ENCODE data around the gene DND1. TPM values are rescaled to one million over a fixed set of nuclear protein-coding genes. Genes with fewer than 3 reads are reported as not detected.
"Not testable (repeated sequence)": the region's sequence is repeated elsewhere in the genome, so short reads cannot be mapped to it uniquely, and the experiment has no call there.

The DND1 gene
- total RNA-seq, 1 experiment from 2014 or later, result 0.37 TPM

GRCh38 chr5:140631036-140631417, 42.3 kb downstream of the DND1 start:
- no peak for DNase-seq (ENCODE audit: low spot score)

- DNase-seq (ENCODE audit: low spot score), result no peak
Observed at GRCh38 chr5:140630292-140631035, 42.9 kb downstream of the DND1 start.

- no peak for DNase-seq (ENCODE audit: low spot score)
Observed at GRCh38 chr5:140628711-140629110, 44.7 kb downstream of the DND1 start.

GRCh38 chr5:140627972-140628371, 45.4 kb downstream of the DND1 start:
- no peak for DNase-seq (ENCODE audit: low spot score)

GRCh38 chr5:140624886-140625285, 48.5 kb downstream of the DND1 start:
- DNase-seq (ENCODE audit: low spot score), result not testable (repeated sequence)

GRCh38 chr5:140623061-140623460, 50.3 kb downstream of the DND1 start:
- DNase-seq (ENCODE audit: low spot score), result not testable (repeated sequence)

- no peak for DNase-seq (ENCODE audit: low spot score)
Observed at GRCh38 chr5:140622301-140622700, 51.1 kb downstream of the DND1 start.

Other genes starting within 250 kb of the DND1 start
- gene EIF4EBP3, start 125.9 kb downstream of the DND1 start, total RNA-seq (2014; rRNA removed; shearing (Covaris generic)), result not detected in 2 replicates
- gene SRA1, start 116.1 kb downstream of the DND1 start, total RNA-seq (2014; rRNA removed; shearing (Covaris generic)), result 64.6 and 72.6 TPM in 2 replicates
- gene APBB3, start 109.0 kb downstream of the DND1 start, total RNA-seq (2014; rRNA removed; shearing (Covaris generic)), result 2.8 and 9.3 TPM in 2 replicates
- 22.2 and 39.9 TPM in 2 replicates for gene SLC35A4, start 108.7 kb downstream of the DND1 start, total RNA-seq (2014; rRNA removed; shearing (Covaris generic))
- gene CD14, start 40.4 kb downstream of the DND1 start, total RNA-seq (2014; rRNA removed; shearing (Covaris generic)), result not detected in 2 replicates
- gene TMCO6, start 34.1 kb downstream of the DND1 start, total RNA-seq (2014; rRNA removed; shearing (Covaris generic)), result 9.6 and 15.9 TPM in 2 replicates
- 65.7 and 99.6 TPM in 2 replicates for gene NDUFA2, start 25.9 kb downstream of the DND1 start, total RNA-seq (2014; rRNA removed; shearing (Covaris generic))
- gene IK, start 25.7 kb downstream of the DND1 start, total RNA-seq (2014; rRNA removed; shearing (Covaris generic)), result 72.9 and 98.1 TPM in 2 replicates
- gene WDR55, start 8.7 kb downstream of the DND1 start, total RNA-seq (2014; rRNA removed; shearing (Covaris generic)), result 13.7 and 15.2 TPM in 2 replicates
- 52.1 and 53.6 TPM in 2 replicates for gene HARS1, start 17.8 kb upstream of the DND1 start, total RNA-seq (2014; rRNA removed; shearing (Covaris generic))
- 49.2 and 52.6 TPM in 2 replicates for gene HARS2, start 17.9 kb upstream of the DND1 start, total RNA-seq (2014; rRNA removed; shearing (Covaris generic))
- 73.5 and 95.8 TPM in 2 replicates for gene ZMAT2, start 26.9 kb upstream of the DND1 start, total RNA-seq (2014; rRNA removed; shearing (Covaris generic))
- 0.45 and 0.56 TPM in 2 replicates for gene PCDHA1, start 112.6 kb upstream of the DND1 start, total RNA-seq (2014; rRNA removed; shearing (Covaris generic))
- gene PCDHA2, start 121.3 kb upstream of the DND1 start, total RNA-seq (2014; rRNA removed; shearing (Covaris generic)), result 0.72 and 0.82 TPM in 2 replicates
- 4.5 and 4.7 TPM in 2 replicates for gene PCDHA3, start 127.5 kb upstream of the DND1 start, total RNA-seq (2014; rRNA removed; shearing (Covaris generic))
- 0.02 and 0.04 TPM in 2 replicates for gene PCDHA4, start 133.5 kb upstream of the DND1 start, total RNA-seq (2014; rRNA removed; shearing (Covaris generic))
- 0.25 and 1.1 TPM in 2 replicates for gene PCDHA5, start 148.0 kb upstream of the DND1 start, total RNA-seq (2014; rRNA removed; shearing (Covaris generic))
- 0.06 TPM in 1 of 2 replicates, not detected in the other for gene PCDHA6, start 154.4 kb upstream of the DND1 start, total RNA-seq (2014; rRNA removed; shearing (Covaris generic))
- gene PCDHA7, start 160.7 kb upstream of the DND1 start, total RNA-seq (2014; rRNA removed; shearing (Covaris generic)), result 0.04 and 0.06 TPM in 2 replicates
- 0.04 and 0.17 TPM in 2 replicates for gene PCDHA8, start 167.6 kb upstream of the DND1 start, total RNA-seq (2014; rRNA removed; shearing (Covaris generic))
- gene PCDHA9, start 174.8 kb upstream of the DND1 start, total RNA-seq (2014; rRNA removed; shearing (Covaris generic)), result 0.08 TPM in 1 of 2 replicates, not detected in the other
- gene PCDHA10, start 182.3 kb upstream of the DND1 start, total RNA-seq (2014; rRNA removed; shearing (Covaris generic)), result 0.02 and 0.08 TPM in 2 replicates
- 5.0 and 7.7 TPM in 2 replicates for gene PCDHA11, start 195.4 kb upstream of the DND1 start, total RNA-seq (2014; rRNA removed; shearing (Covaris generic))
- 0.21 and 0.60 TPM in 2 replicates for gene PCDHA12, start 201.7 kb upstream of the DND1 start, total RNA-seq (2014; rRNA removed; shearing (Covaris generic))
- gene PCDHA13, start 208.5 kb upstream of the DND1 start, total RNA-seq (2014; rRNA removed; shearing (Covaris generic)), result 0.41 and 0.50 TPM in 2 replicates

Measured in H4 (cell line).